CD14-positive monocyte (primary cell): ENCODE data around the gene CACNA1C. TPM values are rescaled to one million over a fixed set of nuclear protein-coding genes. Genes with fewer than 3 reads are reported as not detected.

Experiments
- DNase-seq, 3 donors: peaks; one replicate each; pipeline ENCODE4 v3.0.0-alpha.2; 2011 to 2022
- H2AFZ ChIP-seq: 2 replicates; pipeline ENCODE4 v1.6.0; 2012; ENCODE audit warnings: mild to moderate bottlenecking, low read depth, low read length, inconsistent platforms; ENCODE audit not compliant: insufficient read depth, poor library complexity, severe bottlenecking
- H3K27ac ChIP-seq, 2 donors: 1 replicate in 1 of 2; 2 replicates in 1 of 2; pipeline ENCODE4 v1.5.1; 2012 to 2013; ENCODE audit warnings: low read length in 2 of 2, control low read depth in 1 of 2, inconsistent platforms in 1 of 2, low read depth in 1 of 2, mild to moderate bottlenecking in 1 of 2
- H3K27me3 ChIP-seq, 2 donors: one replicate each; pipeline versions ENCODE4 v1.6.0 to v1.6.1; 2011 to 2013; ENCODE audit warnings: low read length in 2 of 2; ENCODE audit not compliant: control insufficient read depth in 2 of 2, insufficient read depth in 2 of 2
- H3K36me3 ChIP-seq, 2 donors: replicated peaks in 1 of 2; 1 replicate in 1 of 2; 2 replicates in 1 of 2; pipeline versions ENCODE4 v1.5.1 to v1.6.1; 2012 to 2013; ENCODE audit warnings: low read length in 2 of 2, control low read depth in 1 of 2, inconsistent platforms in 1 of 2, mild to moderate bottlenecking in 1 of 2; ENCODE audit not compliant: insufficient read depth in 2 of 2, control insufficient read depth in 1 of 2
- H3K4me1 ChIP-seq, 2 donors: 1 replicate in 1 of 2; 2 replicates in 1 of 2; pipeline versions ENCODE4 v1.5.1 to v1.6.1; 2012 to 2013; ENCODE audit warnings: low read length in 2 of 2, control low read depth in 1 of 2, inconsistent platforms in 1 of 2, mild to moderate bottlenecking in 1 of 2, moderate library complexity in 1 of 2; ENCODE audit not compliant: insufficient read depth in 2 of 2, control insufficient read depth in 1 of 2
- H3K4me2 ChIP-seq: replicated peaks from 2 replicates; pipeline ENCODE3; 2012; ENCODE audit warnings: low read length, moderate library complexity, mild to moderate bottlenecking; ENCODE audit not compliant: poor library complexity, severe bottlenecking; ENCODE audit errors: extremely low read depth
- H3K4me3 ChIP-seq, 3 experiments: fragments of 200-600 bp in 1 of 3; sonication (generic) in 1 of 3; replicated peaks in 1 of 3; 1 replicate in 2 of 3; 2 replicates in 1 of 3; pipeline ENCODE4 v1.5.1; 2011 to 2013; ENCODE audit warnings: low read length in 3 of 3, mild to moderate bottlenecking in 3 of 3, control low read depth in 2 of 3, low read depth in 2 of 3, inconsistent platforms in 1 of 3, moderate library complexity in 1 of 3
- H3K79me2 ChIP-seq: 2 replicates; pipeline ENCODE4 v1.6.0; 2012; ENCODE audit warnings: mild to moderate bottlenecking, control low read depth, inconsistent platforms, low read length, moderate library complexity; ENCODE audit not compliant: insufficient read depth
- H3K9ac ChIP-seq: 2 replicates; pipeline ENCODE4 v1.6.0; 2017; ENCODE audit warnings: low read length, mild to moderate bottlenecking; ENCODE audit not compliant: insufficient read depth, poor library complexity, severe bottlenecking
- H3K9me3 ChIP-seq, 2 donors: replicated peaks in 1 of 2; 1 replicate in 1 of 2; 2 replicates in 1 of 2; pipeline versions ENCODE4 v1.5.1 to v1.6.1; 2012 to 2013; ENCODE audit warnings: low read length in 2 of 2, control low read depth in 1 of 2; ENCODE audit not compliant: control insufficient read depth in 1 of 2, insufficient read depth in 1 of 2
- H4K20me1 ChIP-seq: 2 replicates; pipeline ENCODE4 v1.6.0; 2012; ENCODE audit warnings: mild to moderate bottlenecking, low read length, control low read depth, moderate library complexity; ENCODE audit not compliant: insufficient read depth
- H3K27ac Mint-ChIP-seq, 7 donors: one replicate each; pipeline ENCODE4 v1.8.0; 2020; ENCODE audit warnings: mild to moderate bottlenecking in 7 of 7, mixed read lengths in 7 of 7, moderate library complexity in 6 of 7, inconsistent platforms in 2 of 7
- H3K27me3 Mint-ChIP-seq, 3 donors: one replicate each; pipeline ENCODE4 v1.8.0; 2021 to 2022; ENCODE audit warnings: low read depth in 3 of 3, mild to moderate bottlenecking in 3 of 3, mixed read lengths in 3 of 3, moderate library complexity in 3 of 3, inconsistent platforms in 1 of 3
- H3K36me3 Mint-ChIP-seq, 2 donors: one replicate each; pipeline ENCODE4 v1.8.0; 2020; ENCODE audit warnings: mixed read lengths in 2 of 2, inconsistent platforms in 1 of 2, mild to moderate bottlenecking in 1 of 2
- H3K4me1 Mint-ChIP-seq: one replicate; pipeline ENCODE4 v1.8.0; 2020; ENCODE audit warnings: mild to moderate bottlenecking, mixed read lengths
- H3K4me3 Mint-ChIP-seq, 2 donors: one replicate each; pipeline ENCODE4 v1.8.0; 2020; ENCODE audit warnings: mild to moderate bottlenecking in 2 of 2, mixed read lengths in 2 of 2, moderate library complexity in 1 of 2
- H3K9me3 Mint-ChIP-seq, 7 donors: one replicate each; pipeline ENCODE4 v1.8.0; 2020 to 2022; ENCODE audit warnings: mixed read lengths in 7 of 7, mild to moderate bottlenecking in 6 of 7, moderate library complexity in 6 of 7, inconsistent platforms in 2 of 7
- WGBS: methylation state at CpG from one replicate; pipeline ENCODE4 v1.1.5; 2013; ENCODE audit warnings: missing lambda C conversion rate; ENCODE audit not compliant: insufficient coverage; 5-methylcytosine and 5-hydroxymethylcytosine counted together
- intact Hi-C, 2 donors: fragments of 100-400 bp; cut with micrococcal nuclease; formaldehyde crosslinking; loops; one replicate each; pipeline versions ENCODE4 v1.15.0 to v1.15.1; 2023
- polyA plus RNA-seq, 3 donors: library from polyadenylated mRNA; depleted of rRNA in 1 of 3; unstranded in 2 of 3; stranded (reverse) in 1 of 3; fragments of 300-500 nt in 2 of 3; fragments of >200 nt in 1 of 3; fragmentation: Illumina TruSeq in 2 of 3; gene quantifications; 1 replicate in 2 of 3; 2 replicates in 1 of 3; pipeline ENCODE4 v1.2.3, GENCODE V29; 2012 to 2021
- TF ChIP-seq, protein P1 (sequence below): fragments of 200-600 bp; IDR thresholded peaks from one replicate; pipeline ENCODE4 v1.8.0; 2022; ENCODE audit warnings: antibody characterized with exemption, mild to moderate bottlenecking

CACNA1C gene
- polyA plus RNA-seq, 3 donors = not detected

- peaks cover 0 to 3% (median 0%) of the 10 kb centered on the region in 7 donors for H3K9me3 Mint-ChIP-seq
- H3K36me3 Mint-ChIP-seq = no peaks in the 10 kb centered on the region
- peaks cover 2 to 14% (median 12%) of the 10 kb centered on the region in 3 donors for H3K27me3 Mint-ChIP-seq
- H3K4me2 ChIP-seq = no peak overlapping the region
- no peak overlapping the region for H3K27ac Mint-ChIP-seq
- 100% methylated on average over 1 of the region's 4 CpGs for WGBS
- H3K4me3 ChIP-seq = no peak overlapping the region
- no peaks in the 10 kb centered on the region for H3K27me3 ChIP-seq
- TF ChIP-seq, protein P1, sequence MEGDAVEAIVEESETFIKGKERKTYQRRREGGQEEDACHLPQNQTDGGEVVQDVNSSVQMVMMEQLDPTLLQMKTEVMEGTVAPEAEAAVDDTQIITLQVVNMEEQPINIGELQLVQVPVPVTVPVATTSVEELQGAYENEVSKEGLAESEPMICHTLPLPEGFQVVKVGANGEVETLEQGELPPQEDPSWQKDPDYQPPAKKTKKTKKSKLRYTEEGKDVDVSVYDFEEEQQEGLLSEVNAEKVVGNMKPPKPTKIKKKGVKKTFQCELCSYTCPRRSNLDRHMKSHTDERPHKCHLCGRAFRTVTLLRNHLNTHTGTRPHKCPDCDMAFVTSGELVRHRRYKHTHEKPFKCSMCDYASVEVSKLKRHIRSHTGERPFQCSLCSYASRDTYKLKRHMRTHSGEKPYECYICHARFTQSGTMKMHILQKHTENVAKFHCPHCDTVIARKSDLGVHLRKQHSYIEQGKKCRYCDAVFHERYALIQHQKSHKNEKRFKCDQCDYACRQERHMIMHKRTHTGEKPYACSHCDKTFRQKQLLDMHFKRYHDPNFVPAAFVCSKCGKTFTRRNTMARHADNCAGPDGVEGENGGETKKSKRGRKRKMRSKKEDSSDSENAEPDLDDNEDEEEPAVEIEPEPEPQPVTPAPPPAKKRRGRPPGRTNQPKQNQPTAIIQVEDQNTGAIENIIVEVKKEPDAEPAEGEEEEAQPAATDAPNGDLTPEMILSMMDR = no peak
- no peak overlapping the region for H2AFZ ChIP-seq
- H3K9ac ChIP-seq = no peak overlapping the region
- no peak overlapping the region for H3K4me3 Mint-ChIP-seq
- intact Hi-C loops = no loop called here
- no peaks in the 10 kb centered on the region for H3K9me3 ChIP-seq
- H3K4me1 ChIP-seq = no peaks in the 10 kb centered on the region
- no peaks in the 10 kb centered on the region for H3K4me1 Mint-ChIP-seq
- DNase-seq = no peak
- H3K79me2 ChIP-seq = no peaks in the 10 kb centered on the region
- no peak overlapping the region for H3K27ac ChIP-seq
- no peaks in the 10 kb centered on the region for H4K20me1 ChIP-seq
- H3K36me3 ChIP-seq = no peaks in the 10 kb centered on the region
These were observed 38.6 kb upstream of the CACNA1C start for GRCh38 chr12:2014231-2014630.

DNA sequence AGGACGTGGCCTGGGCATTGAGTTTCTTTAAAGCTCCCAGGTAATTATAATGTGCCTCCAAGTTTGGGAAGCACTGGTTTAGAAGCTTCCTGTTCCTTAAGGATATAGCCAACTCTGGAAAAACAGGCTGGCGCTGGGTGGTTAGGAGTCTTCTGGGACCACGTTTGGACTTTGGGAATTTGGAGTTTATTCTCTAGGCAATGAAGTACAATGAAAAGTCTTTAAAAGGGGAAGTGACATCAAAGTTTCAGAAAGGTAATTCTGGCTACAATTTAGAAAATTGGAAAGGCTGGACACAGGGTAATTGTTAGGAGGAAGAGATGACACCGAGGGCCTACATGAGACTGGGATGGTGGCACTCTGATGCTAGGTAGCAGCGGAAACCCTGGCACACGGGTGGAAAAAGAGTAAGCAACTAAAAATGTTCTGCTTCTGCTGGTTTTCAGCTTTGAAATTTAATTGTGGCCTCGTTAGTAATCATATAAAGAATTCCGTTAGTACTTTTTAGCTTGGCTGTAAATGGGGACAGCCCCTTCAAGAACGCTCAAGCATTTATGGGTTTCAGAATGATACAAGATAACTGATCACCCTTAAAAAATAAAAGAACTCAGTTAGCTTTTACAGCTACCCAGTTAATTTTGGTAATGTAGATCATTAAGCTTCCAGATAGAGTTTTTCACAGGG is 35.8 kb upstream of the CACNA1C start:
- Histone ChIP-seq H2AFZ (no peak overlapping the region), H3K4me1 (no peaks in the 10 kb centered on the region), H3K36me3 (no peaks in the 10 kb centered on the region), H3K27ac (no peak overlapping the region), H3K79me2 (no peaks in the 10 kb centered on the region), H3K4me3 (no peak overlapping the region), H3K9ac (no peak overlapping the region), H3K9me3 (no peaks in the 10 kb centered on the region), H3K4me2 (no peak overlapping the region), H3K27me3 (peaks cover 0 to 3% of the 10 kb centered on the region in 2 donors), H4K20me1 (no peaks in the 10 kb centered on the region)
- no peak for DNase-seq
- Mint-ChIP-seq H3K36me3 (no peaks in the 10 kb centered on the region), H3K27ac (no peak overlapping the region), H3K4me3 (no peak overlapping the region), H3K9me3 (peaks cover 0 to 5% (median 0%) of the 10 kb centered on the region in 7 donors), H3K27me3 (peaks cover 5 to 12% (median 9%) of the 10 kb centered on the region in 3 donors), H3K4me1 (no peaks in the 10 kb centered on the region)
- WGBS = 88% methylated on average over 7 of the region's 9 CpGs
- TF ChIP-seq, protein P1 = no peak
- intact Hi-C loops = no loop called here
